ENCODE measurements around the gene SYNGAP1. TPM values are rescaled to one million over a fixed set of nuclear protein-coding genes. Genes with fewer than 3 reads are reported as not detected.
A peak's percentile ranks its signal among the peaks of the same experiment; 100 is the strongest.
"Not testable (repeated sequence)": the region's sequence is repeated elsewhere in the genome, so short reads cannot be mapped to it uniquely, and the experiment has no call there.

SYNGAP1 gene
- total and polyA plus RNA-seq, 2 of the 4 experiments (the other 2 are of a cell fraction): 1.4 to 17.0 TPM

DNA sequence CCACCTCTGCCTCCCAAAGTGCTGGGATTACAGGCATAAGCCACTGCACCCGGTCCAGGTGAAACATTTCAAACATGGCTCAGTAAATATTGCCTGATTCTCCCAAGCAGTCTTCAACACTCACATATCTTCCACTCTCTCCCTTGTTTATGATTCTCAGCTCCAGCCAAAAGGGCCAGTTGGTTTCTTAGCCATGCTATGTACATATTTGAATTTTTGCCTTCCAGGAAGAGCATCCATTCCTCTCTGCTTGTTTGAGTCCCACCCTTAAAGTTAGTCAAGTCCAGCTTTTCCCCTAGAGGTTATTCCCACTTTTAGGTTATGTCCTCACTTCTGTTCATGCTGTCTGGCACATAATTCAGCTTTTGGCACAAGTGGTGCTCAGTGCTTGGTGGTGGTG is 22.3 kb upstream of the SYNGAP1 start:
- Histone ChIP-seq H3K14ac (replicated peaks; ENCODE audit: low read depth, low read length) (no peak overlapping the region), H4K8ac (ENCODE audit: low read depth in 2 of 2, low read length in 2 of 2) (peak overlapping the region in 1 of 2 experiments; percentile 90; a peak in 2 of 4 replicates), H2BK120ac (ENCODE audit: low read depth, low read length) (no peak overlapping the region), H3K56ac (ENCODE audit: extremely low read depth, insufficient read depth, low read length) (no peak overlapping the region), H2BK20ac (ENCODE audit: low read depth, low read length) (no peak overlapping the region), H3K9me3 (ENCODE audit: control insufficient read depth, insufficient read depth, low read length) (no peaks in the 10 kb centered on the region), H3K4me2 (ENCODE audit: low read depth, low read length) (no peak overlapping the region), H3K9ac (ENCODE audit: low read depth, low read length) (no peak overlapping the region), H4K5ac (ENCODE audit: low read depth, low read length) (peak overlapping the region; percentile 75), H3K9me1 (ENCODE audit: insufficient read depth, low read length) (peaks cover 3% of the 10 kb centered on the region; the same call in 1 of the 2 replicates), H3K4ac (ENCODE audit: low read depth, low read length) (no peak overlapping the region), H4K20me1 (ENCODE audit: insufficient read depth, low read length) (no peaks in the 10 kb centered on the region; the same call in none of the 2 replicates), H2AK5ac (ENCODE audit: low read depth, low read length) (no peak overlapping the region), H2BK5ac (ENCODE audit: low read depth, low read length, poor library complexity, severe bottlenecking) (no peak overlapping the region), H2AK9ac (replicated peaks; ENCODE audit: low read depth, low read length, poor library complexity) (no peak overlapping the region), H2BK15ac (ENCODE audit: low read depth, low read length) (no peak overlapping the region), H3K79me1 (ENCODE audit: low read depth in 1 of 2, low read length in 2 of 2) (peaks cover 23 to 38% of the 10 kb centered on the region in 2 experiments), H2AFZ (replicated peaks; ENCODE audit: low read length, poor library complexity) (no peak overlapping the region), H3K27ac (ENCODE audit: insufficient read depth, low read length) (peak overlapping the region; percentile 7; the same call in 1 of the 2 replicates), H4K91ac (ENCODE audit: insufficient read depth, low read depth, low read length) (no peak overlapping the region), H3K18ac (ENCODE audit: low read depth, low read length) (no peak overlapping the region), H3K36me3 (ENCODE audit: control insufficient read depth, insufficient read depth, low read length) (peaks cover 2% of the 10 kb centered on the region; the same call in 1 of the 2 replicates), H3K4me1 (ENCODE audit: control insufficient read depth, insufficient read depth, low read length) (no peaks in the 10 kb centered on the region), H3K27me3 (ENCODE audit: control insufficient read depth, insufficient read depth, low read length) (no peaks in the 10 kb centered on the region), H3K4me3 (ENCODE audit: insufficient read depth, low read depth, low read length) (no peak overlapping the region), H3K23ac (ENCODE audit: low read depth, low read length) (no peak overlapping the region)
- in situ Hi-C loops (cut with MboI; ENCODE audit: low sequenced_read_pairs): no loop called here
- no peak for TF ChIP-seq FOS (IDR thresholded peaks at IDR 0.05; ENCODE audit: low read depth, low read length)
- no peak for TF ChIP-seq CHD1 (IDR thresholded peaks at IDR 0.05; ENCODE audit: low read depth, low read length)
- TF ChIP-seq POLR2A (IDR thresholded peaks at IDR 0.05; ENCODE audit: low read depth, low read length): no peak
- intact Hi-C loops (cut with micrococcal nuclease): no loop called here
- no CpG with 5 or more reads among the region's 1 CpG for WGBS, 2 experiments (ENCODE audit: extremely low coverage in 2 of 2, insufficient read length in 1 of 2)
- CTCF ChIA-PET: no interaction called here
- DNase-seq: no peak
- ATAC-seq (ENCODE audit: low read depth): no peak
- BruUV-seq (replicated peaks): no TSS peak
- dilution Hi-C loops (cut with HindIII; ENCODE audit: low sequenced_read_pairs, unreplicated experiment): no loop called here
- POLR2A ChIA-PET (ENCODE audit: unreplicated experiment): no interaction called here

DNA sequence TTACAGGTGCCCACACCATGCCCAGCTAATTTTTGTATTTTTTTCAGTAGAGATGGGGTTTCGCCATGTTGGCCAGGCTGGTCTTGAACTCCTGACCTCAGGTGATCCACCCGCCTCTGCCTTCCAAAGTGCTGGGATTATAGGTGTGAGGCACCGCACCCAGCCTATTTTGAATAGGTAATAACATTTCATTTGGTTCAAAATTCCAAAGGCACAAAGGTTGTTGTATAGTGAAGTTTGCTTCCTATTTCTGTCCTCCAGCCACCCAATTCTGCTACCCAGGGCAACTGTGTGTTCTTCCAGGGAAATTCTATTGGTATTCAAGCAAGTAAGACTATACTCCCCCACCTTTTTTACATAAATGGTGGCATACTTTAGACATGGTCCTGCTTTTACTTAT is 21.3 kb upstream of the SYNGAP1 start:
- H2BK15ac ChIP-seq (ENCODE audit: low read depth, low read length); BruUV-seq (replicated peaks); H2BK120ac ChIP-seq (ENCODE audit: low read depth, low read length); H3K18ac ChIP-seq (ENCODE audit: low read depth, low read length); intact Hi-C loops (cut with micrococcal nuclease); H4K91ac ChIP-seq (ENCODE audit: insufficient read depth, low read depth, low read length); H3K27ac ChIP-seq (ENCODE audit: insufficient read depth, low read length); H2BK20ac ChIP-seq (ENCODE audit: low read depth, low read length); H3K4me3 ChIP-seq (ENCODE audit: insufficient read depth, low read depth, low read length); H4K5ac ChIP-seq (ENCODE audit: low read depth, low read length); H2AK5ac ChIP-seq (ENCODE audit: low read depth, low read length); H3K23ac ChIP-seq (ENCODE audit: low read depth, low read length); H2AFZ ChIP-seq (replicated peaks; ENCODE audit: low read length, poor library complexity); H2BK5ac ChIP-seq (ENCODE audit: low read depth, low read length, poor library complexity, severe bottlenecking); H3K4me1 ChIP-seq (ENCODE audit: control insufficient read depth, insufficient read depth, low read length); H3K36me3 ChIP-seq (ENCODE audit: control insufficient read depth, insufficient read depth, low read length); DNase-seq; H3K4me2 ChIP-seq (ENCODE audit: low read depth, low read length); H3K9me3 ChIP-seq (ENCODE audit: control insufficient read depth, insufficient read depth, low read length); H3K56ac ChIP-seq (ENCODE audit: extremely low read depth, insufficient read depth, low read length); H3K9ac ChIP-seq (ENCODE audit: low read depth, low read length); dilution Hi-C loops (cut with HindIII; ENCODE audit: low sequenced_read_pairs, unreplicated experiment); H4K8ac ChIP-seq (ENCODE audit: low read depth in 2 of 2, low read length in 2 of 2); H3K4ac ChIP-seq (ENCODE audit: low read depth, low read length); H2AK9ac ChIP-seq (replicated peaks; ENCODE audit: low read depth, low read length, poor library complexity); in situ Hi-C loops (cut with MboI; ENCODE audit: low sequenced_read_pairs); CTCF ChIA-PET; H3K9me1 ChIP-seq (ENCODE audit: insufficient read depth, low read length); H3K27me3 ChIP-seq (ENCODE audit: control insufficient read depth, insufficient read depth, low read length); H3K14ac ChIP-seq (replicated peaks; ENCODE audit: low read depth, low read length); H4K20me1 ChIP-seq (ENCODE audit: insufficient read depth, low read length); POLR2A ChIA-PET (ENCODE audit: unreplicated experiment); ATAC-seq (ENCODE audit: low read depth): not testable (repeated sequence)
- whole genome bisulfite sequencing, 2 experiments (ENCODE audit: extremely low coverage in 2 of 2, insufficient read length in 1 of 2): 80% methylated on average over 1 of the region's 3 CpGs; no CpG with 5 or more reads in 1 of the 2 experiments
- peaks cover 31 to 49% of the 10 kb centered on the region in 2 experiments for H3K79me1 ChIP-seq (ENCODE audit: low read depth in 1 of 2, low read length in 2 of 2)
